ENCODE measurements around the gene MAGEA11.

DNA sequence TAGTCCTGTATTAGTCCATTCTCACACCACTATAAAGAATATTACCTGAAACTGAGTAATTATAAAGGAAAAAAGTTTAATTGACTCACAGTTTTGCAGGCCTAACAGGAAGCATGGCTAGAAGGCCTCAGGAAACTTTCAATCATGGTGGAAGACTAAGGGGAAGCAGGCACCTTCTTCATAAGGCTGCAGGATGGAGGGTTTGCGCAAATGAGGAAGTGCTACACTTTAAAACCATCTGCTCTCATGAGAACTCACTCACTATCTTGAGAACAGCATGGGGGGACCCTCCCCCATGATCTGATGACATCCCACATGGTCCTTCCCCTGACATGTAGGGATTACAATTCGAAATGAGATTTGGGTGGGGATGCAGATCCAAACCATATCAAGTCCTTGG is 12.1 kb upstream of the MAGEA11 start:
- TF ChIP-seq, protein P1, sequence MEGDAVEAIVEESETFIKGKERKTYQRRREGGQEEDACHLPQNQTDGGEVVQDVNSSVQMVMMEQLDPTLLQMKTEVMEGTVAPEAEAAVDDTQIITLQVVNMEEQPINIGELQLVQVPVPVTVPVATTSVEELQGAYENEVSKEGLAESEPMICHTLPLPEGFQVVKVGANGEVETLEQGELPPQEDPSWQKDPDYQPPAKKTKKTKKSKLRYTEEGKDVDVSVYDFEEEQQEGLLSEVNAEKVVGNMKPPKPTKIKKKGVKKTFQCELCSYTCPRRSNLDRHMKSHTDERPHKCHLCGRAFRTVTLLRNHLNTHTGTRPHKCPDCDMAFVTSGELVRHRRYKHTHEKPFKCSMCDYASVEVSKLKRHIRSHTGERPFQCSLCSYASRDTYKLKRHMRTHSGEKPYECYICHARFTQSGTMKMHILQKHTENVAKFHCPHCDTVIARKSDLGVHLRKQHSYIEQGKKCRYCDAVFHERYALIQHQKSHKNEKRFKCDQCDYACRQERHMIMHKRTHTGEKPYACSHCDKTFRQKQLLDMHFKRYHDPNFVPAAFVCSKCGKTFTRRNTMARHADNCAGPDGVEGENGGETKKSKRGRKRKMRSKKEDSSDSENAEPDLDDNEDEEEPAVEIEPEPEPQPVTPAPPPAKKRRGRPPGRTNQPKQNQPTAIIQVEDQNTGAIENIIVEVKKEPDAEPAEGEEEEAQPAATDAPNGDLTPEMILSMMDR (conservative IDR thresholded peaks at IDR 0.05; ENCODE audit: low read depth, low read length), result no peak
- TF ChIP-seq POLR2A (IDR thresholded peaks at IDR 0.05; ENCODE audit: low read depth, low read length) (no peak), SMC3 (IDR thresholded peaks at IDR 0.05; ENCODE audit: low read depth, low read length) (no peak), FOS (IDR thresholded peaks at IDR 0.05; ENCODE audit: low read depth, low read length) (no peak), NFE2L2 (IDR thresholded peaks at IDR 0.05; ENCODE audit: low read depth, low read length) (no peak), BHLHE40 (IDR thresholded peaks at IDR 0.05; ENCODE audit: low read depth, low read length) (no peak), CEBPB (IDR thresholded peaks at IDR 0.05; ENCODE audit: low read depth, low read length) (no peak), MAZ (IDR thresholded peaks at IDR 0.05; ENCODE audit: borderline replicate concordance, low read depth, low read length) (no peak), RAD21 (IDR thresholded peaks at IDR 0.05; ENCODE audit: low read length) (no peak), RCOR1 (IDR thresholded peaks at IDR 0.05; ENCODE audit: insufficient replicate concordance, low read length) (no peak), RFX5 (IDR thresholded peaks at IDR 0.05; ENCODE audit: low read depth, low read length) (no peak), MXI1 (IDR thresholded peaks at IDR 0.05; ENCODE audit: borderline replicate concordance, low read depth, low read length) (no peak)
- TF ChIP-seq, protein P2, sequence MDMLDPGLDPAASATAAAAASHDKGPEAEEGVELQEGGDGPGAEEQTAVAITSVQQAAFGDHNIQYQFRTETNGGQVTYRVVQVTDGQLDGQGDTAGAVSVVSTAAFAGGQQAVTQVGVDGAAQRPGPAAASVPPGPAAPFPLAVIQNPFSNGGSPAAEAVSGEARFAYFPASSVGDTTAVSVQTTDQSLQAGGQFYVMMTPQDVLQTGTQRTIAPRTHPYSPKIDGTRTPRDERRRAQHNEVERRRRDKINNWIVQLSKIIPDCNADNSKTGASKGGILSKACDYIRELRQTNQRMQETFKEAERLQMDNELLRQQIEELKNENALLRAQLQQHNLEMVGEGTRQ (IDR thresholded peaks at IDR 0.05; ENCODE audit: low read depth, low read length), result no peak
- TF ChIP-seq, protein P3, sequence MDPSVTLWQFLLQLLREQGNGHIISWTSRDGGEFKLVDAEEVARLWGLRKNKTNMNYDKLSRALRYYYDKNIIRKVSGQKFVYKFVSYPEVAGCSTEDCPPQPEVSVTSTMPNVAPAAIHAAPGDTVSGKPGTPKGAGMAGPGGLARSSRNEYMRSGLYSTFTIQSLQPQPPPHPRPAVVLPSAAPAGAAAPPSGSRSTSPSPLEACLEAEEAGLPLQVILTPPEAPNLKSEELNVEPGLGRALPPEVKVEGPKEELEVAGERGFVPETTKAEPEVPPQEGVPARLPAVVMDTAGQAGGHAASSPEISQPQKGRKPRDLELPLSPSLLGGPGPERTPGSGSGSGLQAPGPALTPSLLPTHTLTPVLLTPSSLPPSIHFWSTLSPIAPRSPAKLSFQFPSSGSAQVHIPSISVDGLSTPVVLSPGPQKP (IDR thresholded peaks at IDR 0.05; ENCODE audit: borderline replicate concordance, low read depth, low read length), result no peak
